ENCODE measurements around the gene CARD19.

DNA sequence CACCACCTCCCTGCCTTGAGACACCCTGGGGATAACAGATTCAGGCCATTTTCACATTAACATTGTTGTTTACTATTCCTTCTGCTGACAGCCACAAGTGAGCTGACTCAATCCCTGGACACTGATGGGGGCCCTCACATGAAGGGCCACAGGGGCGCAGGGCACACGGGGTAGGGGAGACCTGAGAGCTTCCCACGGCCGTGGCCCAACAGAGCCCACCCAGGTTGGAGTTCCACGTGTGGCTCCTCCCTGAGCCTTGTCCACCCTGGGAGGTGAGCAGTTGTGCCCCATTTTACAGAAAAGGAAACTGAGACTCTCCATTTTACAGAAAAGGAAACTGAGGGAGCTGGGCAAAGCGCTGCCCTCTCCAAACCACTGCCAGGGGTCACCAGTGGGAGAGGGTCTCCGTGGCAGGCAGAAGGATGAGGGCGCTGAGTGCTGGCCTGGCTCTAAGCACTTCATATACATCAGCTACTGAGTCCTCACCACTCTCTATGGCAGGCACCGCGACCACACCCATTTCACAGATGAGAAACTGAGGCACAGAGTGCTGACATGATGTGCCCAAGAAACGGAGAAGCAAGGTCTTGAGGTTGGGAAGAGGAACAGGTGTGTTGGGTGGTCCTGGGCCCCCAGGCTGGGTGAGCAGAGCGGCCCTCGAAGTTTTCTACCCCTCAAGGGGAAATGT lies 35.7 kb downstream of the CARD19 start:
- no peak for TF ChIP-seq POLR2A (IDR thresholded peaks at IDR 0.05; ENCODE audit: low read depth, low read length)
- TF ChIP-seq POLR2AphosphoS5 (IDR thresholded peaks at IDR 0.05; ENCODE audit: low read depth, low read length): no peak
